GM13977 (cell line): ENCODE data around the gene GPBP1.

Experiments used
- DNase-seq: peaks from one replicate; pipeline ENCODE4 v3.0.0; 2012; ENCODE audit warnings: low spot score
- CTCF ChIP-seq: IDR thresholded peaks from 2 replicates; pipeline ENCODE4 v1.5.1; 2012; ENCODE audit warnings: mild to moderate bottlenecking, control low read depth; ENCODE audit not compliant: insufficient read depth; ENCODE audit errors: extremely low read depth, missing control alignments
- in situ Hi-C: fragments of 300-500 bp; cut with MboI; formaldehyde crosslinking; loops from one replicate; pipeline ENCODE4 v1.12.0; 2022; ENCODE audit warnings: low sequenced_read_pairs, low pct_unique_long_range_greater_than_20kb, mixed read lengths, inconsistent platforms; ENCODE audit not compliant: unreplicated experiment

The GPBP1 gene

GRCh38 chr5:57292336-57292735 is 118.5 kb downstream of the GPBP1 start:
- no peak for TF ChIP-seq CTCF
- in situ Hi-C loops, result no loop called here
- no peak for DNase-seq

- in situ Hi-C loops, result no loop called here
These were observed 124.6 kb downstream of the GPBP1 start for GRCh38 chr5:57298295-57298984.

GRCh38 chr5:57298985-57299491 is 125.2 kb downstream of the GPBP1 start:
- in situ Hi-C loops, result no loop called here
- DNase-seq, result peak; percentile 39

More at GRCh38 chr5:57298295-57298984, 124.6 kb downstream of the GPBP1 start:
- peak; percentile 69 for TF ChIP-seq CTCF
- peak; percentile 42 for DNase-seq

GRCh38 chr5:57299986-57300385 is 126.1 kb downstream of the GPBP1 start:
- no peak for TF ChIP-seq CTCF
- in situ Hi-C loops, result loop anchor here (5.0 kb wide), 1 partner anchor 1167 kb away; no protein-coding TSS in a partner anchor
- no peak for DNase-seq

More at GRCh38 chr5:57298985-57299491, 125.2 kb downstream of the GPBP1 start:
- peak; percentile 62 for TF ChIP-seq CTCF

GRCh38 chr5:57302164-57302563 is 128.3 kb downstream of the GPBP1 start:
- in situ Hi-C loops, result loop anchor here (5.0 kb wide), 1 partner anchor 1165 kb away; no protein-coding TSS in a partner anchor
- no peak for TF ChIP-seq CTCF
- DNase-seq, result no peak

- TF ChIP-seq CTCF, result no peak
- in situ Hi-C loops, result loop anchor here (5.0 kb wide), 1 partner anchor 1165 kb away; no protein-coding TSS in a partner anchor
- DNase-seq, result no peak
These were observed 128.8 kb downstream of the GPBP1 start for GRCh38 chr5:57302643-57303042.
